Testis (tissue), 3 donors: ENCODE data around the gene TMA7B. TPM values are rescaled to one million over a fixed set of nuclear protein-coding genes. Genes with fewer than 3 reads are reported as not detected.
A peak's percentile ranks its signal among the peaks of the same experiment; 100 is the strongest.

Experiments
- DNase-seq: peaks from one replicate; pipeline ENCODE4 v3.0.0-alpha.2; 2019
- H3K27ac ChIP-seq, 2 donors: fragments of 200-600 bp; sonication (generic); one replicate each; pipeline ENCODE4 v1.5.1; 2019
- H3K27me3 ChIP-seq: fragments of 200-600 bp; sonication (generic); one replicate; pipeline ENCODE4 v1.5.1; 2019
- H3K36me3 ChIP-seq: fragments of 200-600 bp; sonication (generic); one replicate; pipeline ENCODE4 v1.5.1; 2017; ENCODE audit warnings: low read depth; ENCODE audit errors: missing control alignments
- H3K4me1 ChIP-seq: fragments of 200-600 bp; sonication (generic); one replicate; pipeline ENCODE4 v1.5.1; 2019
- H3K4me3 ChIP-seq, 2 donors: fragments of 200-600 bp; sonication (generic); one replicate each; pipeline ENCODE4 v1.5.1; 2017 to 2019
- H3K9me3 ChIP-seq: fragments of 200-600 bp; sonication (generic); one replicate; pipeline ENCODE4 v1.5.1; 2017
- POLR2A ChIP-seq: fragments of 450-650 bp; IDR thresholded peaks from one replicate; pipeline ENCODE4 v1.6.1; 2017; ENCODE audit warnings: antibody characterized with exemption, mild to moderate bottlenecking, moderate library complexity
- WGBS, 2 donors: methylation state at CpG; one replicate each; pipeline ENCODE4 v1.1.5; 2018; 5-methylcytosine and 5-hydroxymethylcytosine counted together
- intact Hi-C: fragments of 100-400 bp; cut with DNase I; formaldehyde crosslinking; loops from one replicate; pipeline ENCODE4 v1.15.1; 2023; ENCODE audit warnings: low total_unique reads
- polyA plus RNA-seq: library from polyadenylated mRNA; stranded (reverse); fragments of 350-450 nt; fragmentation: Illumina TruSeq; extraction: RNeasy Lipid Tissue Mini Kit (QIAGEN cat#74804); gene quantifications from one replicate; pipeline ENCODE4 v1.2.3, GENCODE V29; 2014; ENCODE audit warnings: low read depth, low replicate concordance; ENCODE audit not compliant: insufficient read depth
- total RNA-seq, 2 donors: library from RNA; depleted of rRNA; stranded (reverse); fragments of >200 nt; gene quantifications; one replicate each; pipeline ENCODE4 v1.2.3, GENCODE V29; 2016
- TF ChIP-seq, protein P1 (sequence below), 3 experiments: fragments of 450-650 bp in 2 of 3; fragments of 200-600 bp in 1 of 3; sonication (generic) in 1 of 3; IDR thresholded peaks; one replicate each; pipeline ENCODE4 v1.5.1; 2016 to 2019; ENCODE audit warnings: antibody characterized with exemption in 3 of 3, mild to moderate bottlenecking in 2 of 3, moderate library complexity in 1 of 3

The TMA7B gene
- total and polyA plus RNA-seq, 3 donors from 2014 or later, result 0.43 to 0.47 TPM; not detected in 1

DNA sequence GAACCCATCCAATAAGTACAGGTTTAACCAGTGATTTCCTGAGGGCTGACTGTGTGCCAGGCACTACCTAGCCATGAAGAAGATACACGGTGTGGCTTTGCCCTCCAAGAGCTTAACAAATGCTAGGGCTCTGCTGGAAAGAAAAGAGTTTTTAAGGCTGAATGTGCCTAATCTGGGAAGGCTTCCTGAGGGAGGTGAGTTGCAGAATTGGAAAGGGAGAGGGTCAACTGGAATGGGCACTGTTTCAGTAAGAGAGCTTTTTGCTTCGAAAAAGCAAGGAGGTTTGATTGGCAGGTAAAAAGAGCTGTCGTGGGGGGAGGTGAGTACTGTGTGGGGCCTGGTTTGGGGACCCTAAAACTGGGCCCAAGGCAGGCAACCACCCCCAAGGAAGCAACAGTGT lies 37.2 kb downstream of the TMA7B start:
- no peaks in the 10 kb centered on the region for H3K9me3 ChIP-seq
- H3K36me3 ChIP-seq, result no peaks in the 10 kb centered on the region
- no peak overlapping the region for H3K4me3 ChIP-seq
- intact Hi-C loops, result no loop called here
- 90% methylated on average over 3 of the region's 3 CpGs for WGBS, 2 donors
- DNase-seq, result no peak
- TF ChIP-seq POLR2A, result no peak
- TF ChIP-seq, protein P1, sequence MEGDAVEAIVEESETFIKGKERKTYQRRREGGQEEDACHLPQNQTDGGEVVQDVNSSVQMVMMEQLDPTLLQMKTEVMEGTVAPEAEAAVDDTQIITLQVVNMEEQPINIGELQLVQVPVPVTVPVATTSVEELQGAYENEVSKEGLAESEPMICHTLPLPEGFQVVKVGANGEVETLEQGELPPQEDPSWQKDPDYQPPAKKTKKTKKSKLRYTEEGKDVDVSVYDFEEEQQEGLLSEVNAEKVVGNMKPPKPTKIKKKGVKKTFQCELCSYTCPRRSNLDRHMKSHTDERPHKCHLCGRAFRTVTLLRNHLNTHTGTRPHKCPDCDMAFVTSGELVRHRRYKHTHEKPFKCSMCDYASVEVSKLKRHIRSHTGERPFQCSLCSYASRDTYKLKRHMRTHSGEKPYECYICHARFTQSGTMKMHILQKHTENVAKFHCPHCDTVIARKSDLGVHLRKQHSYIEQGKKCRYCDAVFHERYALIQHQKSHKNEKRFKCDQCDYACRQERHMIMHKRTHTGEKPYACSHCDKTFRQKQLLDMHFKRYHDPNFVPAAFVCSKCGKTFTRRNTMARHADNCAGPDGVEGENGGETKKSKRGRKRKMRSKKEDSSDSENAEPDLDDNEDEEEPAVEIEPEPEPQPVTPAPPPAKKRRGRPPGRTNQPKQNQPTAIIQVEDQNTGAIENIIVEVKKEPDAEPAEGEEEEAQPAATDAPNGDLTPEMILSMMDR (IDR thresholded peaks at IDR 0.05), result no peak
- H3K27ac ChIP-seq, result peak overlapping the region; percentile 76 to 94
- H3K27me3 ChIP-seq, result no peaks in the 10 kb centered on the region
- peaks cover 37% of the 10 kb centered on the region for H3K4me1 ChIP-seq

DNA sequence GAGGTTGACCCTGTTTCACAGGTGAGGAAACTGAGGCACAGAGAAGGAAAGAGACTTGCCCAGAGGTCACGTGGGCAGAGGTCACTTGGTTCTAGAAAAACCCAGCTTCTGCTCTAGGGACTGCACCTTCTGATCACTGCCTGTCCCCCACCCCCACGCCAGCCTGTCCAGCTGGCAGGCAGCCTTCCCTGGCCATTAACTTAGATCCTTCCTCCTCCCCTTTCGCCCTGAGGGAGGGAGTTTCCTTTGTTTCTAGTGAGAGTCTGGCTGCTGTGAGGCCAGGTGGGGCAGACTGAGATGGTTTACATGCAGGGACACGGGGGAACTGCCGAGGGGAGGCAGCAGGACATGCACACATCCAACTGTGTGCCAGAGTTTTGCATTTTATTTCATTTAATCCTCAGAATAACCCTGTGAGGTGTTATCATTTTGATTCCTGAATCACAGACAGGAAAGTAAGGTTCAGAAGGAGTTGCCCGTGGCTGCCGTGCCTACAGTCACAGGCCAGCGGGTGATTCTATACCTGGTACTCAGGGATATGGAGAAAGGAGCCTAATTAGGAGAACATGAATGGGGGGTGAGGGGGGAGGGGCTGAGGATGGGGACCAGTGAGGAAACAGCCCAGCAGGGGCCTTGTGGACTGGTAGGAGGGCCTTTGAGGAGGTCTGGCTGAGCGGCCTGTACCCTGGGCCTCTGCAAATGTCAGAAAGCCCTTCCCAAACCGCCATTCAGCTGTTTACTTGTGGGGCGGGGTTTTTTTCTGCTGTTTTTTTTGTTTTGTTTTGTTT lies 37.9 kb downstream of the TMA7B start:
- intact Hi-C loops, result no loop called here
- no peak overlapping the region for H3K4me3 ChIP-seq
- H3K36me3 ChIP-seq, result no peaks in the 10 kb centered on the region
- peak overlapping the region; percentile 76 to 94 for H3K27ac ChIP-seq
- TF ChIP-seq, protein P1 (IDR thresholded peaks at IDR 0.05), result no peak
- TF ChIP-seq POLR2A, result no peak
- WGBS, 2 donors, result 49 to 68% methylated on average over 11 of the region's 11 CpGs
- H3K27me3 ChIP-seq, result no peaks in the 10 kb centered on the region
- H3K9me3 ChIP-seq, result no peaks in the 10 kb centered on the region
- DNase-seq, result peak; percentile 91
- peaks cover 39% of the 10 kb centered on the region for H3K4me1 ChIP-seq

DNA sequence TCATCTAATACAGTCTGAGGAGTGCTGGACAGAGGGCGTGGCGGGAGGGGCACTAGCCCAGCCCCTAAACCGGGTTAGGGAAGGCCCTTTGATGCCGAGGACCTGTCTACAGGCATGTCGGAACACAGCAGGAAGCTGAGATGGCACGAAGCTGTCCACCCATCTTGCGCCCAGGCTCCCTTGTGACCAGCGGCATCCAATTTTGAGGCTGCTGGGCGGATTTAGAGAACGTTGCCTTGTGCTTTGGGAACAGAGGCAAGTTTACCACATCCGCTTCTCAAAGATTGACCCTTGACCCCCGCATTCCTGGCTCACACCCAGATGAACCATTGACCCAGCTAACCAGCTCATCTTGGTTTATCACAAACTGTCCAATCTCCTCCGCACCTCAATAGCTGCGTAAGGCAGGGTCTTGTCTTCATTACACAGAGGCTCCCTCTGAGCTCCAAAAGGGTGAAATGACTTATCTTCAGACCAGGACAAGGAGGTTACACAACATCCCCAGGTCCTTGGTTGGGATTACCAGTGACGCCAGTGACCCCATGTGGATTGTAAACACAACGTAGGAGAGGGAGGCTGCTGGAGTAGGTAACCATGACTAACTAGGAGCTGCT lies 39.1 kb downstream of the TMA7B start:
- no peak for TF ChIP-seq POLR2A
- TF ChIP-seq, protein P1 (IDR thresholded peaks at IDR 0.05), result no peak
- Histone ChIP-seq H3K4me1 (peaks cover 46% of the 10 kb centered on the region), H3K27ac (no peak overlapping the region), H3K9me3 (no peaks in the 10 kb centered on the region), H3K36me3 (no peaks in the 10 kb centered on the region), H3K4me3 (no peak overlapping the region), H3K27me3 (no peaks in the 10 kb centered on the region)
- intact Hi-C loops, result no loop called here
- 88 to 89% methylated on average over 16 of the region's 16 CpGs for WGBS, 2 donors
- DNase-seq, result no peak

DNA sequence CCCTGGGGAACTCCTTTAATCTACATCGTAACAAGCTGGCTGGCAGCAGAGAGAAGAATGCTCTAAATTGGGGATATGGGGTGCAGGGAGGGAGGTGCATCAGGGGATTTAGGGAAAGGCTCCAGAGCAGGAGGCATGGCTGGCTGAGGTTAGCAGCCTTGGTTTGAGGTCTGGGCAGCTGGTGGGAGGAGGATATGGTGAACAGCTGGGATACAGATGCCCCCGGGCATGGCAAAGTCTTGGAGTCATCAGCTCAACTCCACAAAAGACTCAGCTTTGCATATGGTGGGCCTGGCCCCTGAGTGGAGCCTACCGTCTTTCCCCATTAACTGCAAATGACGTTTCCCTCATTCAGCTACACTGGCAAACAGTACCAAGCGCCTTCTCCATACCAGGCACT lies 40.0 kb downstream of the TMA7B start:
- Histone ChIP-seq H3K27ac (no peak overlapping the region), H3K9me3 (no peaks in the 10 kb centered on the region), H3K4me1 (peaks cover 46% of the 10 kb centered on the region), H3K4me3 (no peak overlapping the region), H3K27me3 (no peaks in the 10 kb centered on the region), H3K36me3 (no peaks in the 10 kb centered on the region)
- TF ChIP-seq, protein P1 (IDR thresholded peaks at IDR 0.05), result no peak
- no peak for TF ChIP-seq POLR2A
- intact Hi-C loops, result no loop called here
- WGBS, 2 donors, result 92 to 93% methylated on average over 5 of the region's 5 CpGs
- DNase-seq, result no peak
